ENCODE data around the gene DPF3. TPM values are rescaled to one million over a fixed set of nuclear protein-coding genes. Genes with fewer than 3 reads are reported as not detected.

The DPF3 gene
- total RNA-seq, 1 donor from 2014 or later = 1.3 TPM

DNA sequence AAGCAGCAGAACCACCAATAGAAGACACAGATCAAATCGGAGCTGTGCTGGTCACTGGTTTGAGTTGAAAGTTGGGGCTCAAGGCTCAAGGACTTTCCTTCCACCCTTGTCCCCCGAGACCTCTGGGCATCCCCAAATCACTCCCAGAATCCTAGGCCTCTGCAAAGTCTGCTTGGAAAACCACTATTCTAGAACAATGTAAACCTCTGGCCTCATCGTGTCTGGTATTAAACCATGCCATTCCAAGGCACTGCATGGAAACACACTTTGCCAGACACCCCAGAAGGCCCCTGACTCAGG lies 288.0 kb downstream of the DPF3 start:
- Mint-ChIP-seq H3K27me3 (ENCODE audit: low read depth) (no peaks in the 10 kb centered on the region), H3K9me3 (peaks cover 2% of the 10 kb centered on the region), H3K27ac (ENCODE audit: unreplicated experiment) (no peak overlapping the region), H3K36me3 (ENCODE audit: low read depth) (no peaks in the 10 kb centered on the region), H3K4me3 (no peak overlapping the region), H3K4me1 (peaks cover 23% of the 10 kb centered on the region)
- TF ChIP-seq, protein P1, sequence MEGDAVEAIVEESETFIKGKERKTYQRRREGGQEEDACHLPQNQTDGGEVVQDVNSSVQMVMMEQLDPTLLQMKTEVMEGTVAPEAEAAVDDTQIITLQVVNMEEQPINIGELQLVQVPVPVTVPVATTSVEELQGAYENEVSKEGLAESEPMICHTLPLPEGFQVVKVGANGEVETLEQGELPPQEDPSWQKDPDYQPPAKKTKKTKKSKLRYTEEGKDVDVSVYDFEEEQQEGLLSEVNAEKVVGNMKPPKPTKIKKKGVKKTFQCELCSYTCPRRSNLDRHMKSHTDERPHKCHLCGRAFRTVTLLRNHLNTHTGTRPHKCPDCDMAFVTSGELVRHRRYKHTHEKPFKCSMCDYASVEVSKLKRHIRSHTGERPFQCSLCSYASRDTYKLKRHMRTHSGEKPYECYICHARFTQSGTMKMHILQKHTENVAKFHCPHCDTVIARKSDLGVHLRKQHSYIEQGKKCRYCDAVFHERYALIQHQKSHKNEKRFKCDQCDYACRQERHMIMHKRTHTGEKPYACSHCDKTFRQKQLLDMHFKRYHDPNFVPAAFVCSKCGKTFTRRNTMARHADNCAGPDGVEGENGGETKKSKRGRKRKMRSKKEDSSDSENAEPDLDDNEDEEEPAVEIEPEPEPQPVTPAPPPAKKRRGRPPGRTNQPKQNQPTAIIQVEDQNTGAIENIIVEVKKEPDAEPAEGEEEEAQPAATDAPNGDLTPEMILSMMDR (conservative IDR thresholded peaks at IDR 0.05) = no peak
- DNase-seq (ENCODE audit: low read depth, low spot score) = no peak

DNA sequence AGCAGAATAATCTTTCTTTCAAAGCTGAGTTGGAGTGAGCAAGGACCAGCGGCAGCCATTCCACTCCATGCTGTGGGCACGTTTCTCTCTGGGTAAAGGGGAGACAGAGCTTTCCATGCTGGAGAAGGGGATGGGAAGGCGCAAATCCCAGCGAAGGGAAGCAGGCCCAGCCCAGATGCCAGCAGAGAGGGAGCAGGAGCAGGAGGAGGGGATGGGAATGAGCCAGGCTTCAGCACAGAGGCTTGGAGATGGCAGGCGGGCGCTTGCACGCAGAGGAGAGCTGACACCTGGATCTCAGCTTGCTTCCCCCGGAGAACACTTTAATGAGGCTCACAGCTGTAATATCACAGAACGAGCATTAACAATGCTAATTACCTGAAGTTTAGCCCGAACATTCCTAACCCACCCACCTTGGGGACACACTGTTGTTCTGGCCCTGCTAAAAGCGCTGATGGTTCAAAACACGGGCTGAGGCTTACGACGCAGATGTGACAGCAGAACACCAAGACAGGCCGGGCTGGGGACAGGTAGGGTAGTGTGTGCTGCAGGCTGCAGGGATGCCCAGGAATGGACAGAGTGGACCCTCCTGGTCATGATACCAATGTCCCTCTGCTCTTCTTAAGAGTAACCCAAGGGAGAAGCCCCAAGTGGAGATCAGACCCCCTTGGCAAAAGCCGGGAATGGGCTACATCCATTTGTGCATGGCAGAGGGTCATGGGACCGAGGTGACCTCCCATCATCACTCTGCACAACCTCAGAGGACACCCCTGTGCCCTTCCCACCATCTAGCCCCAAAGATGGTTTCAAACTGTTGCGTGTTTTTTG lies 288.6 kb downstream of the DPF3 start:
- no peak overlapping the region for H3K4me3 Mint-ChIP-seq
- H3K4me1 Mint-ChIP-seq = peaks cover 27% of the 10 kb centered on the region
- H3K9me3 Mint-ChIP-seq = peaks cover 2% of the 10 kb centered on the region
- no peak overlapping the region for H3K27ac Mint-ChIP-seq (ENCODE audit: unreplicated experiment)
- H3K27me3 Mint-ChIP-seq (ENCODE audit: low read depth) = no peaks in the 10 kb centered on the region
- no peaks in the 10 kb centered on the region for H3K36me3 Mint-ChIP-seq (ENCODE audit: low read depth)
- TF ChIP-seq, protein P1 (conservative IDR thresholded peaks at IDR 0.05) = no peak
- no peak for DNase-seq (ENCODE audit: low read depth, low spot score)

DNA sequence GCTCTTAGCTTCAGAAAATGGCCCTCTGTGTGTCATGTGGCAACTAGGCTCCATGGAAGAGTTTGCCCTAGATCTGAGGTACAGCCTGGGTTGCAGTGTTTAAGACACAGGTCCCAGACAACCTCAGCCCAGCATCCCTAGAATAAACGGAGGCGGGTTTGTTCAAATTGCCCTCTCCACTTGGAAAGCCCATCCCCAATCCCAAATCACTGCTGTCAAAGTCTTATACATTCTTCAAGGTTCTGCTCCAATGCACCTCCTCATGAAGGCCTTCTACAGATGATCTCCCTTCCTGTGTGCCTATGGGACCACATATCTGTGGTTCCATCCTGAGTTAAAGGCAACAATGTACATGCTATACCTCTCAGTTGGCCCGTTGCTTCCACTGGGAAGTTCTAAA lies 289.8 kb downstream of the DPF3 start:
- Mint-ChIP-seq H3K36me3 (ENCODE audit: low read depth) (no peaks in the 10 kb centered on the region), H3K27me3 (ENCODE audit: low read depth) (no peaks in the 10 kb centered on the region), H3K9me3 (peaks cover 2% of the 10 kb centered on the region), H3K4me1 (peaks cover 31% of the 10 kb centered on the region), H3K4me3 (no peak overlapping the region), H3K27ac (ENCODE audit: unreplicated experiment) (no peak overlapping the region)
- TF ChIP-seq, protein P1 (conservative IDR thresholded peaks at IDR 0.05) = no peak
- no peak for DNase-seq (ENCODE audit: low read depth, low spot score)

DNA sequence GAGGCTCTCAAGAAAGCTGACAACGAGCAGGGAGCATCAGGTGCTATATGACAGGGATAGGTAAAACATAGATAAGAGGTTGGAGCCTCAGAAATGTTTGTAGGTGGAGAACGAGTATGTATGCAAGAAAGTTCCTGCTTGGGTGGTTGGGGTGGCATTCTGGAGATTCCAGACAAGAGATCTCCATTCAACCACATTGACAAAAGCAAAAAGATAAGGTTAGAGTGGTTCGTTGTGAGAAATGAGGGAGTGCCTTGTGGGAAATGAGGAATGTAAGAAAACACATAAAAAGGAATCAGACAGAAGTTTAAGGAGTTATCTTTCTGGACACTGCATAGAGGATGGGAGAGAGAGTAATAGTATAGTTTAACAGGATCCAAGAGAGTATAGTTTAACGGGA lies 290.3 kb downstream of the DPF3 start:
- Mint-ChIP-seq H3K9me3 (peaks cover 2% of the 10 kb centered on the region), H3K4me1 (peaks cover 30% of the 10 kb centered on the region), H3K36me3 (ENCODE audit: low read depth) (no peaks in the 10 kb centered on the region), H3K27me3 (ENCODE audit: low read depth) (no peaks in the 10 kb centered on the region), H3K4me3 (no peak overlapping the region), H3K27ac (ENCODE audit: unreplicated experiment) (no peak overlapping the region)
- TF ChIP-seq, protein P1 (conservative IDR thresholded peaks at IDR 0.05) = no peak
- DNase-seq (ENCODE audit: low read depth, low spot score) = no peak

DNA sequence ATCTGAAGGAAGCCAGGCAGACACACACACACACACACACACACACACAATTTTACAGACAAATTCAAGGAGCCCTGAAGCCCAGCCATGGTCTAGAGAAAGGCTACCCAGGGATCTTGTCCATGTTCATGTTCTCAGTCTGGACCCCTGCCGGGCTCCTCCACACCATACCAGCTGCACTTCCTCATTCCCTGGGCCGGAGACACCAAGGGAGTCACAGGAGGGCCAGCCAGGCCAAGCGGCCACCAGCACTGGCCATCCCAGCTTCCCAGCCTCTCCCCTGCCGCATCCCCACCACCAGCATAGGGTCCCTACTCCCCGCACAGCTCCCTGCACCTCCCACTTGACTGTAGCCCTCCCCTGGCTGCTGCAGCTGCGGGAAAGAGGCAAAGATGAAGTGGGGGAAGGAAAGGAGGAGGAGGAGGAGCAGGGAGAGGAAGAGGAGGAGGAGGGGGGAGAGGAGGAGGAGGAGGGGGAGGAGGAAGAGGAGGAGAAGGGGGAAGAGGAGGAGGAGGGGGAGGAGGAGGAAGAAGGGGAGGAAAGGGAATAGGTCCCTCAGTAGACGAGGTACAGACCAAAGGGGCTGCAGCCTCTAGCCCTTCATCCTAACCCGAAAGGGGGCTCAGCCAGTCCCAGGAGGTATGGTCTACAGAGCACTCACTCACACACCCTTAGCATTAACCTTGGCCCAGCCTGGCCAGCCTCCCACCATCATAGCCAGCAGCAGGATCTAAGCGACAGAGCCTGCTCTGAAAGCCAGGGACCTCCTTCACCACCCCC lies 293.2 kb downstream of the DPF3 start:
- TF ChIP-seq, protein P1 (conservative IDR thresholded peaks at IDR 0.05) = no peak
- Mint-ChIP-seq H3K9me3 (no peaks in the 10 kb centered on the region), H3K27me3 (ENCODE audit: low read depth) (no peaks in the 10 kb centered on the region), H3K4me3 (no peak overlapping the region), H3K4me1 (peaks cover 17% of the 10 kb centered on the region), H3K36me3 (ENCODE audit: low read depth) (no peaks in the 10 kb centered on the region), H3K27ac (ENCODE audit: unreplicated experiment) (no peak overlapping the region)
- no peak for DNase-seq (ENCODE audit: low read depth, low spot score)
